Adrenal gland (tissue), 12 donors: ENCODE data around the gene WIZ. TPM values are rescaled to one million over a fixed set of nuclear protein-coding genes. Genes with fewer than 3 reads are reported as not detected.

Experiments
- DNase-seq, 7 donors: peaks; one replicate each; pipeline ENCODE4 v3.0.0-alpha.2; 2019 to 2020
- H3K27ac ChIP-seq, 5 donors: fragments of 200-600 bp; sonication (generic) in 4 of 5; 1 replicate in 3 of 5; 2 replicates in 2 of 5; pipeline versions ENCODE4 v1.5.1 to v1.8.0; 2016 to 2020; ENCODE audit warnings: mild to moderate bottlenecking in 1 of 5
- H3K27me3 ChIP-seq: fragments of 200-600 bp; 2 replicates; pipeline ENCODE4 v1.8.0; 2021
- H3K36me3 ChIP-seq, 2 donors: fragments of 200-600 bp; replicated peaks in 1 of 2; 1 replicate in 1 of 2; 2 replicates in 1 of 2; pipeline versions ENCODE4 v1.5.1 to v1.8.0; 2018 to 2022
- H3K4me1 ChIP-seq, 2 donors: fragments of 200-600 bp; replicated peaks in 1 of 2; 1 replicate in 1 of 2; 2 replicates in 1 of 2; pipeline versions ENCODE4 v1.5.1 to v1.8.0; 2018 to 2021
- H3K4me3 ChIP-seq, 4 donors: fragments of 200-600 bp; sonication (generic) in 3 of 4; one replicate each; pipeline ENCODE4 v1.5.1; 2016 to 2018
- H3K9me3 ChIP-seq, 3 donors: fragments of 200-600 bp; sonication (generic) in 1 of 3; replicated peaks in 1 of 3; 1 replicate in 2 of 3; 2 replicates in 1 of 3; pipeline versions ENCODE4 v1.5.1 to v1.8.0; 2016 to 2021
- CTCF ChIP-seq, 6 experiments: fragments of 450-650 bp in 4 of 6; fragments of 200-600 bp in 2 of 6; sonication (generic) in 1 of 6; IDR thresholded peaks; 1 replicate in 5 of 6; 2 replicates in 1 of 6; pipeline versions ENCODE4 v1.5.1 to v1.8.0; 2016 to 2021; ENCODE audit warnings: antibody characterized with exemption in 6 of 6, mild to moderate bottlenecking in 2 of 6, moderate library complexity in 1 of 6
- POLR2A ChIP-seq, 2 donors: fragments of 450-650 bp; IDR thresholded peaks; one replicate each; pipeline ENCODE4 v1.6.1; 2017; ENCODE audit warnings: antibody characterized with exemption in 2 of 2, mild to moderate bottlenecking in 2 of 2, moderate library complexity in 1 of 2
- WGBS, 4 donors: extraction: QIAGEN DNeasy Blood & Tissue Kit in 2 of 4; methylation state at CpG; one replicate each; pipeline versions ENCODE4 v1.1.5 to v1.1.7; 2013 to 2017; 5-methylcytosine and 5-hydroxymethylcytosine counted together
- intact Hi-C, 2 donors: fragments of 100-400 bp; cut with DNase I; formaldehyde crosslinking; loops; one replicate each; pipeline versions ENCODE4 v1.14.1 to v1.15.0; 2022 to 2023
- polyA plus RNA-seq, 3 donors: library from polyadenylated mRNA; stranded (reverse); fragments of 200-250 nt in 2 of 3; fragments of 350-450 nt in 1 of 3; fragmentation: Illumina TruSeq in 1 of 3; extraction: RNeasy Lipid Tissue Mini Kit (QIAGEN cat#74804) in 1 of 3; gene quantifications; one replicate each; pipeline ENCODE4 v1.2.3, GENCODE V29; 2013 to 2014
- total RNA-seq, 9 donors: library from RNA; depleted of rRNA in 4 of 9; stranded (reverse); fragments of >200 nt in 4 of 9; fragments of 120-200 nt in 1 of 9; fragmentation: NEBNext Ultra II Directional in 1 of 9; extraction: Animal tissue kit (Norgen Biotek cat#: 25700) in 1 of 9; gene quantifications; one replicate each; pipeline versions ENCODE4 v1.1.0 to v1.2.4, GENCODE V29; 2013 to 2023
- donor health status: healthy with polysubstance abuse.
- donor health status: Bipolar disorder and iron deficiency.
- donor health status: DM: yes; HTN: yes; CAD: no.
- donor health status: DM: no; HTN: no; CAD: no.
- donor health status: DM: no; HTN: no; CAD: no.
- donor health status: DM: yes; HTN: yes; CAD: no.

WIZ gene
- total and polyA plus RNA-seq, 12 donors, result 5.7 to 49.2 (median 30.6) TPM

GRCh38 chr19:15461694-15462093, 11.9 kb upstream of the WIZ start:
- H3K36me3 ChIP-seq, result no peaks in the 10 kb centered on the region
- no peak overlapping the region for H3K4me3 ChIP-seq
- H3K4me1 ChIP-seq, result peaks cover 0 to under 1% of the 10 kb centered on the region in 2 donors
- intact Hi-C loops, result no loop called here
- H3K27me3 ChIP-seq, result peaks cover 17% of the 10 kb centered on the region
- 50 to 69% (median 56%) methylated on average over 1 to 2 of the region's 2 CpGs for WGBS, 4 donors
- no peak for TF ChIP-seq POLR2A (IDR thresholded peaks at IDR 0.05)
- TF ChIP-seq CTCF (IDR thresholded peaks at IDR 0.05), result no peak
- DNase-seq, result no peak
- H3K27ac ChIP-seq, result no peak overlapping the region
- no peaks in the 10 kb centered on the region for H3K9me3 ChIP-seq

- intact Hi-C loops, result loop anchor here in 1 of 2 donors (10.0 kb wide), 1 partner anchor 97 kb away; no protein-coding TSS in a partner anchor
- 25 to 52% (median 29%) methylated on average over 26 to 54 of the region's 54 CpGs for WGBS, 4 donors
- Histone ChIP-seq H3K9me3 (no peaks in the 10 kb centered on the region), H3K27ac (no peak overlapping the region), H3K27me3 (peaks cover 21% of the 10 kb centered on the region), H3K36me3 (no peaks in the 10 kb centered on the region), H3K4me3 (no peak overlapping the region), H3K4me1 (peaks cover 0 to 1% of the 10 kb centered on the region in 2 donors)
- TF ChIP-seq CTCF (IDR thresholded peaks at IDR 0.05), result no peak
- no peak for TF ChIP-seq POLR2A (IDR thresholded peaks at IDR 0.05)
- DNase-seq, result no peak
Observed at GRCh38 chr19:15457701-15458484, 8.1 kb upstream of the WIZ start.

GRCh38 chr19:15456871-15457700, 7.3 kb upstream of the WIZ start:
- H3K4me3 ChIP-seq, result no peak overlapping the region
- 14 to 32% (median 25%) methylated on average over 10 to 86 of the region's 86 CpGs for WGBS, 4 donors

More at GRCh38 chr19:15456871-15457700, 7.3 kb upstream of the WIZ start:
- no peak for DNase-seq
- Histone ChIP-seq H3K4me1 (peaks cover 0 to 5% of the 10 kb centered on the region in 2 donors), H3K27ac (no peak overlapping the region), H3K27me3 (peaks cover 21% of the 10 kb centered on the region), H3K36me3 (no peaks in the 10 kb centered on the region), H3K9me3 (no peaks in the 10 kb centered on the region)
- TF ChIP-seq CTCF (IDR thresholded peaks at IDR 0.05), result no peak
- TF ChIP-seq POLR2A (IDR thresholded peaks at IDR 0.05), result no peak
- intact Hi-C loops, result loop anchor here in 1 of 2 donors (10.0 kb wide), 1 partner anchor 98 kb away; no protein-coding TSS in a partner anchor
